Measurements from ENCODE around the gene TMC7. TPM values are rescaled to one million over a fixed set of nuclear protein-coding genes. Genes with fewer than 3 reads are reported as not detected.

The TMC7 gene
- total and polyA plus RNA-seq, 2 of the 13 experiments (the other 11 are each of a cell fraction or from before 2014, with no cell fraction given): 1.2 to 5.1 TPM

DNA sequence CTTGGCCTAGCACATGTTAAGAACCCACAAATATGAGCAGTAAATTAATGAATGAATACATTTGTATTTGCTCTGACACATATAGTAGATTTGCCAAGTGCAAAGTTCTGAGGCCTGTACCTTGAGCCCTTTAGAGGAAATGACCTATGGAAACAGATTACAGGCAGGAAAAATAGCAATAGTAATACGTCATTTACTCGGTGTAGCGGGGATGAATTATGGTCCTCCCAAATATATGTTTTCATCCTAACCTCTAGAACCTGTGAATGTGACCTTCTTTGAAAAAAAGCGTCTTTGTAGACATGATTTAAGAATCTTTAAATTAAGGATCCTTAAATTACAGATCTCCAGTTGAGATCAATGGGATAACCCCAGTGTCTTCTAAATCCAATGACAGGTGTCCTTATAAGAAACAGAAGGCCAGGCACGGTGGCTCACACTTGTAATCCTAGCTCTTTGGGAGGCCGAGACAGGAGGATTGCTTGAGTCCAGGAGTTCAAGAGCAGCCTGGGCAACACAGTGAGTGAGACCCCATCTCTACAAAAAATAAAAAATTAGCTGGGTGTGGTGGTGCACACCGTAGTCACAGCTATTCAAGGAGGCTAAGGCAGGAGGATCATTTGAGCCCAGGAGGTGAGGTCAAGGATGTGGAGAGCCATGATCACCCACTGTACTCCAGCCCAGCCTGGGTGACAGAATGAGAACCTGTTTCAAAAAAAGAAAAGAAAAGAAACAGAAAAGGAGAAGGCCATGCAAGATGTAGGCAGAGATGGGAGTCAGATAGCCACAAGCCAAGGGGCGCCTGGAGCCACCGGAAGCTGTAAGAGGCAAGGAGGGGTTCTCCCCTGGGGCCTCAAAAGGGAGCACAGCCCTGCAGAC, 124.9 kb downstream of the TMC7 start:
- Histone ChIP-seq H3K27me3 (ENCODE audit: control insufficient read depth in 1 of 2, insufficient read depth in 2 of 2, low read length in 2 of 2) (peaks cover 0 to 9% of the 10 kb centered on the region in 2 experiments; a peak in 3 of 5 replicates), H3K4me2 (ENCODE audit: low read depth, low read length) (peak overlapping the region; percentile 91), H3K79me2 (ENCODE audit: insufficient read depth, low read length) (no peaks in the 10 kb centered on the region), H3K36me3 (replicated peaks in 1 of 2; ENCODE audit: control insufficient read depth in 1 of 2, insufficient read depth in 2 of 2, low read length in 2 of 2) (no peaks in the 10 kb centered on the region), H4K20me1 (ENCODE audit: insufficient read depth, low read length) (no peaks in the 10 kb centered on the region), H3K9ac (ENCODE audit: insufficient read depth, low read depth, low read length) (peak overlapping the region; percentile 72), H3K9me3 (ENCODE audit: low read length) (no peaks in the 10 kb centered on the region), H3K4me3 (replicated peaks in 1 of 3; ENCODE audit: insufficient read depth in 1 of 3, low read depth in 2 of 3, low read length in 3 of 3) (peak overlapping the region; percentile 27 to 56 (median 37); a peak in 5 of 6 replicates), H3K27ac (ENCODE audit: extremely low read length, insufficient read depth, low read length) (peak overlapping the region; percentile 82), H2AFZ (ENCODE audit: low read length) (peak overlapping the region; percentile 44), H3K4me1 (ENCODE audit: insufficient read depth, low read length) (peaks cover 92% of the 10 kb centered on the region)
- ATAC-seq: peak; percentile 68
- intact Hi-C loops (cut with micrococcal nuclease; ENCODE audit: unreplicated experiment) (loop anchor here (2.0 to 10.0 kb wide), 2 partner anchors 22 to 1316 kb away; no protein-coding TSS in a partner anchor), in situ Hi-C loops (cut with HindIII; ENCODE audit: extremely low pct_ligation_motif_present, low pct_unique_long_range_greater_than_20kb) (no loop called here)
- DNase-seq (ENCODE audit: low spot score): peak; percentile 95
- ChIA-PET POLR2A (interaction anchor here (1.1 to 12.1 kb wide), 12 partner anchors 8 to 307 kb away, joined by 3 to 239 read pairs (median 4); partner anchors contain the start of genes ARL6IP1 and TMC7), CTCF (ENCODE audit: low intra/inter-chr PET ratio, low total read pairs) (interaction anchor here (2.6 kb wide), 1 partner anchor 22 kb away, joined by 8 read pairs; no protein-coding TSS in a partner anchor)
- no TSS peak for BruUV-seq (replicated peaks)
- peak; percentile 21 for FAIRE-seq
- WGBS (ENCODE audit: low lambda C conversion rate): 9% methylated on average over 9 of the region's 9 CpGs
- TF ChIP-seq ZFP1 (CRISPR knock-in tag; IDR thresholded peaks at IDR 0.05) (0 out of 2 replicates have a peak, but pooled peaks have one; percentile 6), SP5 (CRISPR knock-in tag; IDR thresholded peaks at IDR 0.05; ENCODE audit: borderline replicate concordance, low read depth) (no peak), ZNF331 (CRISPR knock-in tag; IDR thresholded peaks at IDR 0.05) (no peak), ZBTB20 (CRISPR knock-in tag; IDR thresholded peaks at IDR 0.05; ENCODE audit: borderline replicate concordance, low read depth) (peak; percentile 99; the same call in 1 of the 2 replicates), HNF4G (IDR thresholded peaks at IDR 0.05; ENCODE audit: borderline replicate concordance, low read depth, low read length) (peak; percentile 87), HNF4G (CRISPR knock-in tag; IDR thresholded peaks at IDR 0.05; ENCODE audit: borderline replicate concordance, low read depth) (peak; percentile 42; the same call in 1 of the 2 replicates), CEBPG (CRISPR knock-in tag; IDR thresholded peaks at IDR 0.05) (peak; percentile 37; the same call in 1 of the 2 replicates), ARNT2 (CRISPR knock-in tag; IDR thresholded peaks at IDR 0.05; ENCODE audit: low read depth) (0 out of 2 replicates have a peak, but pooled peaks have one; percentile 14), ZFX (CRISPR knock-in tag; IDR thresholded peaks at IDR 0.05; ENCODE audit: low read depth) (peak; percentile 26; the same call in 1 of the 2 replicates), KDM5B (CRISPR knock-in tag; IDR thresholded peaks at IDR 0.05; ENCODE audit: borderline replicate concordance) (peak; percentile 47; the same call in 1 of the 2 replicates), RARG (CRISPR knock-in tag; IDR thresholded peaks at IDR 0.05; ENCODE audit: low read depth) (no peak), ZNF138 (CRISPR knock-in tag; IDR thresholded peaks at IDR 0.05; ENCODE audit: low read depth) (no peak), RFXAP (CRISPR knock-in tag; IDR thresholded peaks at IDR 0.05; ENCODE audit: borderline replicate concordance) (peak; percentile 64; the same call in 1 of the 2 replicates), U2AF2 (IDR thresholded peaks at IDR 0.05; ENCODE audit: low read depth, low read length) (no peak)
- TF ChIP-seq, protein P1, sequence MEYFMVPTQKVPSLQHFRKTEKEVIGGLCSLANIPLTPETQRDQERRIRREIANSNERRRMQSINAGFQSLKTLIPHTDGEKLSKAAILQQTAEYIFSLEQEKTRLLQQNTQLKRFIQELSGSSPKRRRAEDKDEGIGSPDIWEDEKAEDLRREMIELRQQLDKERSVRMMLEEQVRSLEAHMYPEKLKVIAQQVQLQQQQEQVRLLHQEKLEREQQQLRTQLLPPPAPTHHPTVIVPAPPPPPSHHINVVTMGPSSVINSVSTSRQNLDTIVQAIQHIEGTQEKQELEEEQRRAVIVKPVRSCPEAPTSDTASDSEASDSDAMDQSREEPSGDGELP (IDR thresholded peaks at IDR 0.05; ENCODE audit: borderline replicate concordance, low read depth): no peak
- TF ChIP-seq, protein P2, sequence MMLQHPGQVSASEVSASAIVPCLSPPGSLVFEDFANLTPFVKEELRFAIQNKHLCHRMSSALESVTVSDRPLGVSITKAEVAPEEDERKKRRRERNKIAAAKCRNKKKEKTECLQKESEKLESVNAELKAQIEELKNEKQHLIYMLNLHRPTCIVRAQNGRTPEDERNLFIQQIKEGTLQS (CRISPR knock-in tag; IDR thresholded peaks at IDR 0.05): peak; percentile 78; the same call in 1 of the 2 replicates
- TF ChIP-seq, protein P3, sequence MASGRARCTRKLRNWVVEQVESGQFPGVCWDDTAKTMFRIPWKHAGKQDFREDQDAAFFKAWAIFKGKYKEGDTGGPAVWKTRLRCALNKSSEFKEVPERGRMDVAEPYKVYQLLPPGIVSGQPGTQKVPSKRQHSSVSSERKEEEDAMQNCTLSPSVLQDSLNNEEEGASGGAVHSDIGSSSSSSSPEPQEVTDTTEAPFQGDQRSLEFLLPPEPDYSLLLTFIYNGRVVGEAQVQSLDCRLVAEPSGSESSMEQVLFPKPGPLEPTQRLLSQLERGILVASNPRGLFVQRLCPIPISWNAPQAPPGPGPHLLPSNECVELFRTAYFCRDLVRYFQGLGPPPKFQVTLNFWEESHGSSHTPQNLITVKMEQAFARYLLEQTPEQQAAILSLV (CRISPR knock-in tag; IDR thresholded peaks at IDR 0.05; ENCODE audit: borderline replicate concordance): no peak; the same call in 1 of the 2 replicates
- TF ChIP-seq, protein P4, sequence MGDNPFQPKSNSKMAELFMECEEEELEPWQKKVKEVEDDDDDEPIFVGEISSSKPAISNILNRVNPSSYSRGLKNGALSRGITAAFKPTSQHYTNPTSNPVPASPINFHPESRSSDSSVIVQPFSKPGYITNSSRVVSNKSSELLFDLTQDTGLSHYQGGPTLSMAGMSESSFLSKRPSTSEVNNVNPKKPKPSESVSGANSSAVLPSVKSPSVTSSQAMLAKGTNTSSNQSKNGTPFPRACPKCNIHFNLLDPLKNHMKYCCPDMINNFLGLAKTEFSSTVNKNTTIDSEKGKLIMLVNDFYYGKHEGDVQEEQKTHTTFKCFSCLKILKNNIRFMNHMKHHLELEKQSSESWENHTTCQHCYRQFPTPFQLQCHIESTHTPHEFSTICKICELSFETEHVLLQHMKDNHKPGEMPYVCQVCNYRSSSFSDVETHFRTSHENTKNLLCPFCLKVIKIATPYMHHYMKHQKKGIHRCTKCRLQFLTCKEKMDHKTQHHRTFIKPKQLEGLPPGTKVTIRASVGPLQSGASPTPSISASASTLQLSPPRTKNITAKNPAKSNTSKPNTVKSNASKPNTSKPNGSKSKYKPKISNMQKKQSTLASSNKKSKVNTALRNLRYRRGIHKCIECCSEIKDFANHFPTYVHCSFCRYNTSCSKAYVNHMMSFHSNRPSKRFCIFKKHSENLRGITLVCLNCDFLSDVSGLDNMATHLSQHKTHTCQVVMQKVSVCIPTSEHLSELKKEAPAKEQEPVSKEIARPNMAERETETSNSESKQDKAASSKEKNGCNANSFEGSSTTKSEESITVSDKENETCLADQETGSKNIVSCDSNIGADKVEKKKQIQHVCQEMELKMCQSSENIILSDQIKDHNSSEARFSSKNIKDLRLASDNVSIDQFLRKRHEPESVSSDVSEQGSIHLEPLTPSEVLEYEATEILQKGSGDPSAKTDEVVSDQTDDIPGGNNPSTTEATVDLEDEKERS (CRISPR knock-in tag; IDR thresholded peaks at IDR 0.05): 0 out of 2 replicates have a peak, but pooled peaks have one; percentile 38
